GM21723 (cell line): ENCODE data around the gene SEMA3A.
"Not testable (repeated sequence)": the region's sequence is repeated elsewhere in the genome, so short reads cannot be mapped to it uniquely, and the experiment has no call there.

ENCODE experiments used
- ATAC-seq: cut with Tn5 transposase; IDR thresholded peaks from one replicate; pipeline ENCODE4 v1.9.1; 2021; ENCODE audit warnings: mild to moderate bottlenecking, moderate library complexity; ENCODE audit not compliant: unreplicated experiment

SEMA3A gene

DNA sequence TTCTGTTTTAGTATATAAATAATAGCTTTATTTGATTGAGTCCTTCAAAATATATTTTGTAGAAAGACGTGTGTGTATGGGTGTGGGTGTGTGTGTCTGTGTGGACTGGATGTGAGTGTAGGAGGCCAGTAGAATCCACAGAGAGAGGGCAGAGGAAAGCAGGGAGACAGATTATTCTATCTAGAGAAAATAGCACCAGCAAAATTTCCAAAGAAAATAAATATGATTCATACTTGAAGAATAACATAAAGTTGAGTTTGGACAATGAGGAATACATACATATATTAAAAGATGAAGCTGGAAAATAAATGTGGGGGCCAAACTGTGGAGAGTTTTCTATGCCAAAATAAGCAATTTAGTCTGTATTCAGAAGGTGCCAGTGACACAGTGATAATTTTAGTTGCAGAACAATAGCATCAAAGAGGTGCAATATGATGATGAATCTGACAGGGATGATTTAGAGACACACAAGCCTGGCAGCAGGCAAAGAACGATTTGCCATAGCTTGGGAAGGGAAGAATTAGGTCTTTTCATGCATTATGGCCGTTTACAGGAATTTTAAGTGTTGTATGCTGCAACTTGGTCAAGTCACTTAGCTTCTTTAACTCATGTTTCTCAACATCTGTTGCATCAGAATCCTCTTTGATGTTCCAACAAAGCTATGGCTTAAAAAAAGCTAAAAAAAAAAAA is 121.3 kb downstream of the SEMA3A start:
- ATAC-seq: no peak

- ATAC-seq: no peak
These were observed 123.8 kb downstream of the SEMA3A start for GRCh38 chr7:84070770-84071169.

DNA sequence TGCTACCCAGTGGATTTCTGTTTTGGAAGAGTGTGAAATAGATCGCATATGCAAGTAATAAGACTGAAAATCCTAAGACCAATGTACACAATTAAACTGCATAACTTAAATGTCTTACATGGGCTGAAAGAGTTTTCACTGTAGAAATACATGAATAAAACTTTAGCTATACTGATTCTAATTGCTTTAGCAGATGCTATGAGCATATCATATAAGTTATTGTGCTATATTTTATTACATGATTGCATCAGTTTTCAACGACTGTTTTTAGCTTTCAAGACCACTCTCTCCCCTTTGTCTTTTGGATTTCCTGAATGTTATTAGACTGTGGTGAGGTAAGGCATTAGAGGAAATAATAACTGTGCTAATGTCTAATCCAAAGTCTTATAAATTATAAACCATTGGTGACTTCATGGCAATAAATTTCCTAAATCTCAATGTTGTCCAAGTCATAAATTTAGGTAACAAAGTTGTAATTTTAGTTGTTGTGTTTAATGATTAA is 124.5 kb downstream of the SEMA3A start:
- no peak for ATAC-seq

- ATAC-seq: no peak
These were observed 125.6 kb downstream of the SEMA3A start for GRCh38 chr7:84069033-84069432.

GRCh38 chr7:84062489-84062901 is 132.1 kb downstream of the SEMA3A start:
- ATAC-seq: not testable (repeated sequence)

- ATAC-seq: no peak
These were observed 133.8 kb downstream of the SEMA3A start for GRCh38 chr7:84060760-84061261.

- no peak for ATAC-seq
These were observed 134.6 kb downstream of the SEMA3A start for GRCh38 chr7:84060000-84060399.

- no peak for ATAC-seq
These were observed 136.1 kb downstream of the SEMA3A start for GRCh38 chr7:84058311-84059076.

GRCh38 chr7:84057576-84057975 is 137.0 kb downstream of the SEMA3A start:
- no peak for ATAC-seq

DNA sequence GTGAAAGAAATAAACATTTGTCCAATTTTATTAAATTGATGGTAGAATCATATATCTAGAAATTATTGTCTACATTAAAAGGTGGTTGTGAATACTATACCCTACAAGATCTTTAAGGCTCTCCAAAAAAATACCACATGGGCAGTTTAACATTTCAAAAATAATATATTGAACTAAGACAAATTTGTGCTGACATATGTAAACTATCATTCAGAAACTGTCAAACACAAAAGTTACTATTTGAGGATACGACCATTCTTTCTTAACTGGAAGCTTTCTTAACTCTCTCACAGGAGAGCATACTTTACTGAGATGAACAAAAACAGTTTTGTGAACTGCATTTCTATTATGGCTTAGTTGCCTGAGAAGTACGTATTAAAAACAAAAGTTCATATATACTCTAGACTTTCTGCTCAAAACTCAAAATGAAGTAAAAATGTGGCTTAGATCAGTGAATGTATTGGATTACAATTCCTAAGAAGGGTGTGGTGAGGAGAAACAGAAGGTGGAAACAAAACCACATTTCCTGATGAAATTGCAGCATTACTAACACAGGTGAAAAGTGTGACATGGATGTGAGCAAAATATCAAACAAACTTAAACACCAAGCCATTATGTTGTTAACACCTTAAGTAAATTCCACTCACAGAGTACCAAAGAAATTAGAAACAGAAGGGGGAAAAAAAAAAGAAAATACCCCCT is 138.5 kb downstream of the SEMA3A start:
- no peak for ATAC-seq

- not testable (repeated sequence) for ATAC-seq
These were observed 139.4 kb downstream of the SEMA3A start for GRCh38 chr7:84055199-84055598.

DNA sequence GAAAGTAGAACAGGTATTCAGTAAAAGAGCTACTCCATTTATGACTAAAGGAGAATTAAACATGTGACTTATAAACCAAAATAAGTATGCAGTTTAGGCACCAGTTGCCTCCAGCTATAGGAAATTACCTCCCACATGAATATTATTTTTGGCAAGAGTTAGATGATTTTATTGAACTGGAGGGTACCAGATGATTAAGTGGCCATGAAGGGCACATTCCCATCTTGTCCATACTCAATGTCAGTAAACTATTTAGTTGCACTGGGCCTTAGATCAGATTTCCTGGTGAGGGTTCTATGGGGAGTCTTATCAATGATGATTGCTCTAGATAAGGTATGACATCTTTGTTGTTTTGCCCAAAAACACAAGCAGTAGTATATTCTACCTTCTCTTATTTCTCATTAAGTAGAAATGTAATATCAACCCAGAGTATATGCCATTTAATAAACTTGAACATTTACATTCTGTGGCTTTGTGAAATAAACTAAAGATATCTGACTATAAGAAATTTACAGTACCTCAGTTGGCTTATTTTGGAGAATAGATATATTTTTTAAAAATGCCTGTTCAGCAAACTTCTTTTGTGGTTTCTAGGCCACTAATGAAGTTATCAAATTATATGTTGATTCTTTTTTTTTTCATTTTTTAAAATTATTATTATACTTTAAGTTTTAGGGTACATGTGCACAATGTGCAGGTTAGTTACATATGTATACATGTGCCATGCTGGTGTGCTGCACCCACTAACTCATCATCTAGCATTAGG is 145.3 kb downstream of the SEMA3A start:
- ATAC-seq: no peak

DNA sequence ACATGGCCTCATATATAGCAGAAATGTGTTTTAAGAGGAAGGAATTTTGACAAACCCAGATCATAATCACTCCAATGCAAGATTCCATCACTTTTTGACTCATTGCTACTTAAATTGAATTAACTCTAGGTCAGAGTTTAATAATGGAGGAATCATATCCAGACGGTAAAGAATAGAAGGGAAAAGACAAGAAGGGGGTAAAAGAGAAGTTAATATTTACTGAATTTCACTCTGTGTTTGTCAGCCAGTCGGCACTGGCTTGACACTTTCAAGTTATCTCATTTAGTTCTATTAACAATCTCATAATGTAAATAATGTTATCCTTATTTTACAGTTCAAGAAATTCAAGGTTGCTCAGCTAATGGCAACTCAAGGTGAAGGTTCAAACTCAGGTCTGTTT is 147.5 kb downstream of the SEMA3A start:
- ATAC-seq: no peak

- ATAC-seq: no peak
These were observed 149.8 kb downstream of the SEMA3A start for GRCh38 chr7:84044834-84045233.

DNA sequence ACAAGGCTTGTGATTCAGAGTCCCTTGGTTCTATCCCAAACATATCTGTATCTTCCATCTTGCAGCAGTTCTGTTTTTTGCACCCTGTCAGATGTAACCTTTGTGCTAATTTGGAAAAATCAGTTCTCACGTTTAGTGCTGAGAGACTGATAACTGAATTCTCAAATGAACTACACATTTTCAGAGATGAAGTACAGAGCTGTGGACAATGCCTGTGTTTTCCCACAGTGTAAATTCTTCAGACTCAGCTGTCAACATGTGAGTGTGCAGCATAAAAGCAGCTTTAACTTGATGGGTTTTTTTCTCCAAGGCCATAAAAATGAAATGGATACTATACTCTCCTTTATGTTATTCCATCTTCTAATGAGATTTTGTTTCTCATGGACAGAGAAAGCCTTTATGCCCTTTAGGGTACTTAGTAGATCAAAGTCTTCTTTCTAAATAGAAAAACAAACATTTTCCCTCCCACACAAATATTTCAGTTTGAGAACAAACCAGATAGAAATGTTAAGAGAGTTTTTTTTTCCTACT is 150.9 kb downstream of the SEMA3A start:
- ATAC-seq: no peak

GRCh38 chr7:84042110-84042539 is 152.5 kb downstream of the SEMA3A start:
- no peak for ATAC-seq

DNA sequence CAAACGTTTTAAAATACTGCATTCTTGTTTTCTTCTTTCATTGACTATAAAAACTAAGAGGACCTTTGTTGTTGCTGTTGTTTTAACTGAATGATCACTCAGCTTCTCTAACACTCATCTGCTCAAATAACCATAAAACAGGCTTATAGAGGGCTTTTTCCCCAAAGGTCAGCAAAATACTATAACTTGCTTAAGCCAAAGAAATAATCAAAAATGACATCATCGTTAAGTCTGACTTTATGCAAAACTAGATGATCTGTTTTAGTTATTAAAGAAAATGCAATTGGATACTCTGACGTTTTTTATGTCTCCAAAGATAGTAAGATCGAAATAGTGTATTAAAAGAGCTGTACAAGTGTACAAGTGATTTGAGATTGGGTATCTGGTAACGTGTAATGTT is 152.9 kb downstream of the SEMA3A start:
- ATAC-seq: no peak

DNA sequence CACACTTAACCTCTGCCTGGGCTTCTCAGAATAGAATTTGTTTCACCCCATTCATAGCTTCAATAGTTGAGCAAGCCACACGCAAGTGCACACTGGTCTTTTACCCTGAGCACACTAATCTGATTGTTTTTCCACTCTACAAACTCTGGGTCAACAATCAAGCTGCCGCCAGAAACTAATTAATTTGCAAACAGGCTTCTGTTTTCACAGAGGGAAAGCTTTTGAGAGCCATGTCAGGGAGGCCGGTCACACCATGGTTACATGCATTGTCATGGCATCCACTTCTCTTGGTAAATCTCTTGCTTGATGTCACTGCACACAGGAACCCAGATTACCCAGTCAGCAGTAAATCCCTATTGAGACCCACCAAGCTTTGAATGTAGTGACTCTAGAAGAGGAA is 154.2 kb downstream of the SEMA3A start:
- no peak for ATAC-seq

GRCh38 chr7:84039432-84039831 is 155.2 kb downstream of the SEMA3A start:
- ATAC-seq: no peak

GRCh38 chr7:84027678-84028077 is 166.9 kb downstream of the SEMA3A start:
- ATAC-seq: no peak
